ENCODE results near the gene SLC2A3. TPM values are rescaled to one million over a fixed set of nuclear protein-coding genes. Genes with fewer than 3 reads are reported as not detected.
A peak's percentile ranks its signal among the peaks of the same experiment; 100 is the strongest.
"Not testable (repeated sequence)": the region's sequence is repeated elsewhere in the genome, so short reads cannot be mapped to it uniquely, and the experiment has no call there.

The SLC2A3 gene
- total and polyA plus RNA-seq, 2 experiments from 2014 or later = 267 to 363 TPM

GRCh38 chr12:7892186-7892980 is 43.6 kb downstream of the SLC2A3 start:
- H3K4me3 ChIP-seq = no peak overlapping the region
- peaks cover 4% of the 10 kb centered on the region for H3K4me1 ChIP-seq (ENCODE audit: low read depth)
- TF ChIP-seq CTCF (IDR thresholded peaks at IDR 0.05; ENCODE audit: low read depth, low read length) = no peak
- peak in 1 of 2 donors; percentile 40 for DNase-seq (ENCODE audit: low read depth in 1 of 2, low spot score in 1 of 2)
- H3K9me3 ChIP-seq (ENCODE audit: low read depth) = no peaks in the 10 kb centered on the region
- H3K27me3 ChIP-seq = no peaks in the 10 kb centered on the region
- H3K36me3 ChIP-seq = no peaks in the 10 kb centered on the region
- no peak overlapping the region for H3K27ac ChIP-seq

GRCh38 chr12:7884689-7885088 is 51.3 kb downstream of the SLC2A3 start:
- no peaks in the 10 kb centered on the region for H3K4me1 ChIP-seq (ENCODE audit: low read depth)
- no peak overlapping the region for H3K27ac ChIP-seq
- H3K9me3 ChIP-seq (ENCODE audit: low read depth) = no peaks in the 10 kb centered on the region
- no peak for DNase-seq (ENCODE audit: low read depth in 1 of 2, low spot score in 1 of 2)
- no peaks in the 10 kb centered on the region for H3K27me3 ChIP-seq
- no peaks in the 10 kb centered on the region for H3K36me3 ChIP-seq
- TF ChIP-seq CTCF (IDR thresholded peaks at IDR 0.05; ENCODE audit: low read depth, low read length) = no peak
- H3K4me3 ChIP-seq = no peak overlapping the region

- H3K4me1 ChIP-seq (ENCODE audit: low read depth); H3K4me3 ChIP-seq; H3K36me3 ChIP-seq; H3K9me3 ChIP-seq (ENCODE audit: low read depth); H3K27ac ChIP-seq; H3K27me3 ChIP-seq; DNase-seq (ENCODE audit: low read depth in 1 of 2, low spot score in 1 of 2): not testable (repeated sequence)
These were observed 54.3 kb downstream of the SLC2A3 start for GRCh38 chr12:7881736-7882120.

- not testable (repeated sequence) for H3K27ac ChIP-seq; H3K27me3 ChIP-seq; H3K36me3 ChIP-seq; DNase-seq (ENCODE audit: low read depth in 1 of 2, low spot score in 1 of 2); H3K9me3 ChIP-seq (ENCODE audit: low read depth); H3K4me3 ChIP-seq; H3K4me1 ChIP-seq (ENCODE audit: low read depth)
These were observed 54.8 kb downstream of the SLC2A3 start for GRCh38 chr12:7880952-7881735.

- Histone ChIP-seq H3K4me3 (no peak overlapping the region), H3K36me3 (no peaks in the 10 kb centered on the region), H3K27ac (no peak overlapping the region), H3K27me3 (no peaks in the 10 kb centered on the region), H3K4me1 (ENCODE audit: low read depth) (no peaks in the 10 kb centered on the region), H3K9me3 (ENCODE audit: low read depth) (no peaks in the 10 kb centered on the region)
- no peak for DNase-seq (ENCODE audit: low read depth in 1 of 2, low spot score in 1 of 2)
- no peak for TF ChIP-seq CTCF (IDR thresholded peaks at IDR 0.05; ENCODE audit: low read depth, low read length)
These were observed 56.7 kb downstream of the SLC2A3 start for GRCh38 chr12:7879246-7879645.

- no peak overlapping the region for H3K27ac ChIP-seq
- DNase-seq (ENCODE audit: low read depth in 1 of 2, low spot score in 1 of 2) = no peak
- H3K36me3 ChIP-seq = no peaks in the 10 kb centered on the region
- no peak overlapping the region for H3K4me3 ChIP-seq
- H3K27me3 ChIP-seq = peaks cover 9% of the 10 kb centered on the region
- no peaks in the 10 kb centered on the region for H3K9me3 ChIP-seq (ENCODE audit: low read depth)
- H3K4me1 ChIP-seq (ENCODE audit: low read depth) = no peaks in the 10 kb centered on the region
- TF ChIP-seq CTCF (IDR thresholded peaks at IDR 0.05; ENCODE audit: low read depth, low read length) = no peak
These were observed 58.6 kb downstream of the SLC2A3 start for GRCh38 chr12:7877420-7877819.
